IMR-90 (cell line): ENCODE results near the gene ERP44. TPM values are rescaled to one million over a fixed set of nuclear protein-coding genes. Genes with fewer than 3 reads are reported as not detected.

Experiments
- ATAC-seq: fragments of 200-7000 bp; cut with Tn5 transposase; 2 replicates; pipeline ENCODE4 v1.9.1; 2020; ENCODE audit warnings: low read depth, mild to moderate bottlenecking, moderate library complexity
- BruUV-seq: library from RNA; stranded (reverse); fragments of 400-500 nt; replicated peaks from 2 replicates; lab custom pipeline; 2021; lab: Mats Ljungman, UMichigan
- CTCF ChIA-PET: fragments of 300-600 bp; formaldehyde crosslinking; extraction: SDS; loops from one replicate; lab custom pipeline; 2021; ENCODE audit warnings: antibody characterized with exemption; lab: Yijun Ruan, JAX
- POLR2A ChIA-PET: fragments of 300-600 bp; sonication (Branson Sonifier 250); formaldehyde crosslinking; loops from one replicate; lab custom pipeline; 2022; ENCODE audit warnings: antibody characterized with exemption; ENCODE audit not compliant: unreplicated experiment; lab: Charles Lee
- DNase-seq: peaks from one replicate; pipeline ENCODE4 v3.0.0; 2013
- H2AFZ ChIP-seq: replicated peaks from 2 replicates; pipeline ENCODE3; 2013; ENCODE audit warnings: low read length, mild to moderate bottlenecking; ENCODE audit not compliant: poor library complexity
- H2AK5ac ChIP-seq: 2 replicates; pipeline ENCODE4 v1.6.1; 2013; ENCODE audit warnings: low read depth, low read length, inconsistent platforms
- H2AK9ac ChIP-seq: replicated peaks from 2 replicates; pipeline ENCODE3; 2013; ENCODE audit warnings: mild to moderate bottlenecking, low read depth, low read length, moderate library complexity; ENCODE audit not compliant: poor library complexity
- H2BK120ac ChIP-seq: 2 replicates; pipeline ENCODE4 v1.6.1; 2013; ENCODE audit warnings: low read depth, low read length, inconsistent platforms
- H2BK15ac ChIP-seq: 3 replicates; pipeline ENCODE4 v1.6.1; 2013; ENCODE audit warnings: low read depth, low read length, inconsistent platforms
- H2BK20ac ChIP-seq: 2 replicates; pipeline ENCODE4 v1.6.1; 2013; ENCODE audit warnings: low read depth, mild to moderate bottlenecking, inconsistent platforms, low read length, moderate library complexity
- H2BK5ac ChIP-seq: 2 replicates; pipeline ENCODE4 v1.6.1; 2013; ENCODE audit warnings: mild to moderate bottlenecking, low read depth, low read length, inconsistent platforms; ENCODE audit not compliant: poor library complexity, severe bottlenecking
- H3K14ac ChIP-seq: replicated peaks from 2 replicates; pipeline ENCODE4 v1.6.1; 2013; ENCODE audit warnings: low read depth, low read length, inconsistent platforms
- H3K18ac ChIP-seq: 2 replicates; pipeline ENCODE4 v1.6.1; 2013; ENCODE audit warnings: low read depth, low read length, control low read depth
- H3K23ac ChIP-seq: 2 replicates; pipeline ENCODE4 v1.6.1; 2013; ENCODE audit warnings: low read depth, low read length, inconsistent platforms
- H3K27ac ChIP-seq: 2 replicates; pipeline ENCODE4 v1.5.1; 2013; ENCODE audit warnings: mild to moderate bottlenecking, control low read depth, low read length; ENCODE audit not compliant: insufficient read depth
- H3K27me3 ChIP-seq: 2 replicates; pipeline ENCODE4 v1.6.1; 2013; ENCODE audit warnings: low read length; ENCODE audit not compliant: control insufficient read depth, insufficient read depth
- H3K36me3 ChIP-seq: 2 replicates; pipeline ENCODE4 v1.6.1; 2013; ENCODE audit warnings: low read length, mixed read lengths; ENCODE audit not compliant: control insufficient read depth, insufficient read depth
- H3K4ac ChIP-seq: 2 replicates; pipeline ENCODE4 v1.6.1; 2013; ENCODE audit warnings: low read depth, low read length, inconsistent platforms
- H3K4me1 ChIP-seq: 2 replicates; pipeline ENCODE4 v1.6.1; 2013; ENCODE audit warnings: low read length, mixed read lengths; ENCODE audit not compliant: control insufficient read depth, insufficient read depth
- H3K4me2 ChIP-seq: 2 replicates; pipeline ENCODE4 v1.6.1; 2013; ENCODE audit warnings: low read depth, mild to moderate bottlenecking, control low read depth, low read length, moderate library complexity
- H3K4me3 ChIP-seq: 2 replicates; pipeline ENCODE4 v1.5.1; 2013; ENCODE audit warnings: low read depth, mild to moderate bottlenecking, control low read depth, low read length, moderate library complexity; ENCODE audit not compliant: insufficient read depth
- H3K56ac ChIP-seq: 2 replicates; pipeline ENCODE4 v1.6.1; 2013; ENCODE audit warnings: low read length, inconsistent platforms; ENCODE audit not compliant: insufficient read depth; ENCODE audit errors: extremely low read depth
- H3K79me1 ChIP-seq, 2 experiments: 2 replicates each; pipeline ENCODE4 v1.6.1; 2013; ENCODE audit warnings: low read length in 2 of 2, inconsistent platforms in 1 of 2, low read depth in 1 of 2
- H3K9ac ChIP-seq: 2 replicates; pipeline ENCODE4 v1.6.1; 2013; ENCODE audit warnings: low read depth, low read length, control low read depth
- H3K9me1 ChIP-seq: 2 replicates; pipeline ENCODE4 v1.6.1; 2013; ENCODE audit warnings: low read length, inconsistent platforms; ENCODE audit not compliant: insufficient read depth
- H3K9me3 ChIP-seq: 2 replicates; pipeline ENCODE4 v1.6.1; 2013; ENCODE audit warnings: low read length; ENCODE audit not compliant: control insufficient read depth, insufficient read depth
- H4K20me1 ChIP-seq: 2 replicates; pipeline ENCODE4 v1.6.1; 2013; ENCODE audit warnings: low read length, inconsistent platforms; ENCODE audit not compliant: insufficient read depth
- H4K5ac ChIP-seq: 2 replicates; pipeline ENCODE4 v1.6.1; 2013; ENCODE audit warnings: mild to moderate bottlenecking, low read depth, low read length, control low read depth
- H4K8ac ChIP-seq, 2 experiments: 2 replicates each; pipeline ENCODE4 v1.6.1; 2013; ENCODE audit warnings: low read depth in 2 of 2, low read length in 2 of 2, control low read depth in 1 of 2, inconsistent platforms in 1 of 2
- H4K91ac ChIP-seq: 2 replicates; pipeline ENCODE4 v1.6.1; 2013; ENCODE audit warnings: low read depth, low read length, inconsistent platforms; ENCODE audit not compliant: insufficient read depth
- BHLHE40 ChIP-seq: fragments of 150-350 bp; IDR thresholded peaks from 2 replicates; pipeline ENCODE4 v1.6.1; 2016; ENCODE audit warnings: mild to moderate bottlenecking, low read depth, low read length
- FOS ChIP-seq: fragments of 150-350 bp; IDR thresholded peaks from 2 replicates; pipeline ENCODE4 v1.6.1; 2016; ENCODE audit warnings: low read depth, low read length
- MAFK ChIP-seq: IDR thresholded peaks from 2 replicates; pipeline ENCODE4 v1.6.1; 2012; ENCODE audit warnings: low read depth, low read length, improper control_type of control experiment
- POLR2A ChIP-seq: IDR thresholded peaks from 2 replicates; pipeline ENCODE4 v1.6.1; 2012; ENCODE audit warnings: mild to moderate bottlenecking, low read depth, low read length
- SMC3 ChIP-seq: fragments of 150-350 bp; IDR thresholded peaks from 2 replicates; pipeline ENCODE4 v1.6.1; 2016; ENCODE audit warnings: low read depth, mild to moderate bottlenecking, antibody characterized with exemption, low read length, moderate library complexity
- WGBS, 2 experiments: methylation state at CpG; one replicate each; pipeline versions ENCODE4 v1.1.5 to v1.1.7; 2013; ENCODE audit warnings: missing lambda C conversion rate in 2 of 2; ENCODE audit not compliant: insufficient read length in 1 of 2; ENCODE audit errors: extremely low coverage in 2 of 2; 5-methylcytosine and 5-hydroxymethylcytosine counted together
- dilution Hi-C: fragments of 300-500 bp; cut with HindIII; formaldehyde crosslinking; loops from one replicate; pipeline ENCODE4 v1.14.3; 2018; ENCODE audit warnings: low sequenced_read_pairs; ENCODE audit not compliant: unreplicated experiment
- in situ Hi-C: fragments of 300-500 bp; cut with MboI; formaldehyde crosslinking; loops from 3 replicates; pipeline ENCODE4 v1.14.3; 2019; ENCODE audit warnings: low sequenced_read_pairs, inconsistent platforms, mixed read lengths
- intact Hi-C: fragments of 100-400 bp; cut with micrococcal nuclease; formaldehyde crosslinking; loops from 2 replicates; pipeline ENCODE4 v1.10.0; 2022
- polyA plus RNA-seq, 3 experiments: library from polyadenylated mRNA; depleted of rRNA; stranded (reverse); fragments of >200 nt; gene quantifications; 2 replicates each; pipeline ENCODE4 v1.2.3, GENCODE V29; 2012; ENCODE audit warnings: low replicate concordance in 1 of 3
- total RNA-seq: library from RNA; depleted of rRNA; stranded (reverse); fragments of >200 nt; gene quantifications from 2 replicates; pipeline ENCODE4 v1.2.3, GENCODE V29; 2012

Gene ERP44
- total and polyA plus RNA-seq, 2 of the 4 experiments (the other 2 are of a cell fraction): 9.1 to 13.5 TPM

DNA sequence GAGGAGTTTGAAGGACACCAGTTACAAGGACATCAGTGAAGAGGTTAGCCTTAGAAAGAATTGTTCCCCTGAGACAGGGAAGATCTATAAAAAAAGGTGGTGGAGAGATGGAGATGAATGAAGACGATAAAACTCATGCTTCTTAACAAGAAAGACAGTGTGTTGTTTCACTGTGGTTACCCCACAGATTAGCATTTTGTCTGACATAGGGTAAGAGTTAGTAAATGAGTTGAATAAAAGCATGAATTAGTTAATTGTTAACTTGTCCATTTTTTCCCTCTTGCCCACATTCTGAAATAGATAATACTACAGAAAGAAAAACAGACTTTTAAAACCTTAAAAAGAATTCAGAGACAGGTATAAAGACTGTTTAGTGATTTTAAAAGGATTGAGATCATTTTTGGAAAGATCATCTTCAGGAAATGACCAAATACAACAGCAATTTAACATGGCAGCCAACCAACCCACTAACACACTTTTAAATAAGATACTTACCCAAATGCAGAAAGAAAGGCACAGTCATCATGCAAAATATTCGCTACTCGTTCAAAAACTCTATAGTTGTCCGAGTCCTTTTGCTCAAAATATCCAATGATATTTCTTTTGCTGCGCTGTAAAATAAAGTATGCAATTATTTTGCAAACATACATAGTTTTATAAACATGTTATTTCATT lies 78.5 kb downstream of the ERP44 start (continued):
- TF ChIP-seq BHLHE40: no peak

DNA sequence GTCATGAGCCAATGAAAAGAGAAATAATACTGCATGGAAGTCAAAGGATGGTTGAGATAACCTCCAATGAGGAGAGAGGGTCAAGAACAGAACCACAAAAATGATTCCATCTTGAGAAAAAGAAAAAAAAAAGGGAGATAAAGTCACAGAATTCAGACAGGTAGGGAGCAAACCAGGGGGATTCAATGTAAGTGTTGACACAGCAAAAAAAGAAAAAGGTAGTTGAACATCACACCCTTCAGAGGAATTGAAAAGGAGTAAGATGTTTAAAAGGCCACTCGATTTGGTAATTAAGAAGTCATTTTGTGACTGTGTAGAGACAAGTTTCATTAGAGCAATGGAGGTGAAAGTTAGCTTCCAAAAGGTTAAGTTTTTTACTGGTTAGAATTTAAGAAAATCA lies 79.3 kb downstream of the ERP44 start:
- H3K4me3 ChIP-seq: no peak overlapping the region
- WGBS, 2 experiments: no CpG with 5 or more reads among the region's 1 CpG
- no peak for ATAC-seq
- H3K9ac ChIP-seq: no peak overlapping the region
- TF ChIP-seq FOS (no peak), SMC3 (no peak), MAFK (peak; percentile 68; the same call in 1 of the 2 replicates), POLR2A (no peak)
- no peaks in the 10 kb centered on the region for H3K27me3 ChIP-seq
- no peak overlapping the region for H2AK5ac ChIP-seq
- no peak for DNase-seq
- H3K9me3 ChIP-seq: no peaks in the 10 kb centered on the region; the same call in 1 of the 2 replicates
- H2AFZ ChIP-seq: no peak overlapping the region
- H3K4ac ChIP-seq: no peak overlapping the region
- no TSS peak for BruUV-seq
- POLR2A ChIA-PET: no interaction called here
- peaks cover 8% of the 10 kb centered on the region for H3K36me3 ChIP-seq
- CTCF ChIA-PET: no interaction called here
- H4K8ac ChIP-seq: no peak overlapping the region
- H3K79me1 ChIP-seq: peaks cover 8 to 12% of the 10 kb centered on the region in 2 experiments; a peak in 3 of 4 replicates
- H2BK5ac ChIP-seq: no peak overlapping the region
- no peaks in the 10 kb centered on the region for H4K20me1 ChIP-seq
- H4K91ac ChIP-seq: no peak overlapping the region
- H3K14ac ChIP-seq: no peak overlapping the region
- no peak overlapping the region for H3K27ac ChIP-seq
- no peak overlapping the region for H2BK120ac ChIP-seq
- peaks cover 5% of the 10 kb centered on the region for H3K4me1 ChIP-seq
- no peak overlapping the region for H3K56ac ChIP-seq
- H3K9me1 ChIP-seq: peaks cover 3% of the 10 kb centered on the region; the same call in 1 of the 2 replicates
- H2AK9ac ChIP-seq: no peak overlapping the region
- dilution Hi-C loops: no loop called here
- H4K5ac ChIP-seq: no peak overlapping the region
- H3K23ac ChIP-seq: no peak overlapping the region
- intact Hi-C loops: no loop called here
- no peak overlapping the region for H2BK15ac ChIP-seq
- H3K18ac ChIP-seq: no peak overlapping the region; the same call in 1 of the 2 replicates
- H3K4me2 ChIP-seq: no peak overlapping the region
- no peak overlapping the region for H2BK20ac ChIP-seq
- in situ Hi-C loops: loop anchor here (10.0 to 25.0 kb wide), 2 partner anchors 757 to 835 kb away; no protein-coding TSS in a partner anchor
